Cardiac fibroblast (primary cell): ENCODE measurements around the gene GARS1.

Source experiments
- DNase-seq, 2 donors: peaks; one replicate each; pipeline versions ENCODE4 v3.0.0 to v3.0.0-alpha.2; 2010; ENCODE audit warnings: low read depth in 2 of 2
- H3K4me3 ChIP-seq, 2 donors: replicated peaks in 1 of 2; 1 replicate in 1 of 2; 2 replicates in 1 of 2; pipeline ENCODE4 v1.5.1; 2011; ENCODE audit warnings: low read depth in 2 of 2, low read length in 2 of 2, mild to moderate bottlenecking in 2 of 2, moderate library complexity in 1 of 2
- TF ChIP-seq, protein P1 (sequence below): IDR thresholded peaks from one replicate; pipeline ENCODE4 v1.5.1; 2011; ENCODE audit warnings: low read depth, mild to moderate bottlenecking, low read length, inconsistent platforms

GARS1 gene, protein sequence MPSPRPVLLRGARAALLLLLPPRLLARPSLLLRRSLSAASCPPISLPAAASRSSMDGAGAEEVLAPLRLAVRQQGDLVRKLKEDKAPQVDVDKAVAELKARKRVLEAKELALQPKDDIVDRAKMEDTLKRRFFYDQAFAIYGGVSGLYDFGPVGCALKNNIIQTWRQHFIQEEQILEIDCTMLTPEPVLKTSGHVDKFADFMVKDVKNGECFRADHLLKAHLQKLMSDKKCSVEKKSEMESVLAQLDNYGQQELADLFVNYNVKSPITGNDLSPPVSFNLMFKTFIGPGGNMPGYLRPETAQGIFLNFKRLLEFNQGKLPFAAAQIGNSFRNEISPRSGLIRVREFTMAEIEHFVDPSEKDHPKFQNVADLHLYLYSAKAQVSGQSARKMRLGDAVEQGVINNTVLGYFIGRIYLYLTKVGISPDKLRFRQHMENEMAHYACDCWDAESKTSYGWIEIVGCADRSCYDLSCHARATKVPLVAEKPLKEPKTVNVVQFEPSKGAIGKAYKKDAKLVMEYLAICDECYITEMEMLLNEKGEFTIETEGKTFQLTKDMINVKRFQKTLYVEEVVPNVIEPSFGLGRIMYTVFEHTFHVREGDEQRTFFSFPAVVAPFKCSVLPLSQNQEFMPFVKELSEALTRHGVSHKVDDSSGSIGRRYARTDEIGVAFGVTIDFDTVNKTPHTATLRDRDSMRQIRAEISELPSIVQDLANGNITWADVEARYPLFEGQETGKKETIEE

GRCh38 chr7:30594540-30595435 lies at the start of gene GARS1:
GARS1 (plus strand) TSS chr7:30594878; CDS start chr7:30594922, 44 bp downstream.
- peak; percentile 93 to 95 for DNase-seq
- H3K4me3 ChIP-seq = peak within 1 kb of the TSS; percentile 79 to 92
- TF ChIP-seq, protein P1, sequence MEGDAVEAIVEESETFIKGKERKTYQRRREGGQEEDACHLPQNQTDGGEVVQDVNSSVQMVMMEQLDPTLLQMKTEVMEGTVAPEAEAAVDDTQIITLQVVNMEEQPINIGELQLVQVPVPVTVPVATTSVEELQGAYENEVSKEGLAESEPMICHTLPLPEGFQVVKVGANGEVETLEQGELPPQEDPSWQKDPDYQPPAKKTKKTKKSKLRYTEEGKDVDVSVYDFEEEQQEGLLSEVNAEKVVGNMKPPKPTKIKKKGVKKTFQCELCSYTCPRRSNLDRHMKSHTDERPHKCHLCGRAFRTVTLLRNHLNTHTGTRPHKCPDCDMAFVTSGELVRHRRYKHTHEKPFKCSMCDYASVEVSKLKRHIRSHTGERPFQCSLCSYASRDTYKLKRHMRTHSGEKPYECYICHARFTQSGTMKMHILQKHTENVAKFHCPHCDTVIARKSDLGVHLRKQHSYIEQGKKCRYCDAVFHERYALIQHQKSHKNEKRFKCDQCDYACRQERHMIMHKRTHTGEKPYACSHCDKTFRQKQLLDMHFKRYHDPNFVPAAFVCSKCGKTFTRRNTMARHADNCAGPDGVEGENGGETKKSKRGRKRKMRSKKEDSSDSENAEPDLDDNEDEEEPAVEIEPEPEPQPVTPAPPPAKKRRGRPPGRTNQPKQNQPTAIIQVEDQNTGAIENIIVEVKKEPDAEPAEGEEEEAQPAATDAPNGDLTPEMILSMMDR = no peak

DNA sequence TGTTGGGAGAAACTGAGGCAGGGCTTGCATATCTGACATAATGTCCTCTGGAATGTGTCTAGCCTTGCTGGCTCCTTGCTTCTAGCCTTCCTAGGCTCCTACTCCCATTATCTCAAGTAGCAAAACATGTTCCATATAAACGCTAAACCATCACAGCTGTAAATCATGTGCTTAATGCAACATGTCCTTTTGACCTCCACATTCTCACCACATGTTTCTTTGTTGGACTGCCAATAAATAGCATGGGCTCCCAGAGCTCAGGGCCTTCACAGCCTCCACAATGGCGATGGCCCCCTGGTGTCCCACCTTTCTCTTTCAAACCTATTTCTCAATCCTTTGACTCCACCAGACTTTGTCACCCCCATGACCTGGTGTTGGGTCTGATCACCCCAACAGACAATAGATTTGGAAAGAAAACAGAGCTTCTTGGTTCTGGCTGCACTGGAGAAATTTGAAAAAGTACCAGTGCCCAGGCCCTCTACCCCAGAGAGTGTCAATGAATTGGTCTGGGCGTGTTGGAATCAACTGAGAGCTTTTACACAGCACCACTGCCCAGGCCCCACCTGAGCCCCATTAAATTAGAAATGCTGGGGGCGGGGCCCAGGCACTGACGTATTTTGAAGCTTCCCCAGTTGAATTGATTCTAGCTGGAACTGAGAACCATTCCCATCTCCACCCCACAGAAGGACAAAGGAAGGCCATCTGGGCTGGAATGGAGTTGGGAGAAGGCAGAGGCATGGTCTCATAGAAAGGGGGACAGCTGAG lies 48.7 kb upstream of the GARS1 start:
- no peak for DNase-seq
- TF ChIP-seq, protein P1 = no peak

DNA sequence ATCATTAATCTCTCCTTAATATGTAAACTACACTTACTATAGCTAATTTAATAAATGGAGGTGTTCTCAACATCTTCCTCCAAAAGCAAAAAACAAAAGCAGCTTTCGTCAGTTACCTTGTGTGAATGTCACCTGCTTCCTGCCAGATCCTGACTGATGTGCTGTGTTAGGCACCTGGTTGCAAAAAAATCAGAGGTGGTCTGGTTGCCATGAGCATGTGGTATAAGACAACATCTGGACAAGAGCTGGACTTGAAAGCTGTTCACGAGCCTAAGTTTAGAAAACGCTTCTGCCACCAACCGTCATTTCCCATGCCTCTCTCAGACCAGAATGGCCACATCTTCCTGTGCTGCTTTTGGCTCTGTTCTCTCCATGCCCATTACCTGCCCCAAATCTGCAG lies 48.1 kb upstream of the GARS1 start:
- TF ChIP-seq, protein P1 = no peak
- no peak overlapping the region for H3K4me3 ChIP-seq
- DNase-seq = no peak

More for the DNA sequence above, 48.7 kb upstream of the GARS1 start:
- H3K4me3 ChIP-seq = no peak overlapping the region

GRCh38 chr7:30548845-30549244 lies 45.8 kb upstream of the GARS1 start:
- peak; percentile 79 to 82 for DNase-seq
- H3K4me3 ChIP-seq = no peak overlapping the region
- TF ChIP-seq, protein P1 = peak; percentile 72

- peak in 1 of 2 donors; percentile 56 for DNase-seq
- H3K4me3 ChIP-seq = no peak overlapping the region
- TF ChIP-seq, protein P1 = no peak
These were observed 44.7 kb upstream of the GARS1 start for GRCh38 chr7:30549931-30550493.
